Osteoblast (primary cell): ENCODE data around the gene ITGB4. TPM values are rescaled to one million over a fixed set of nuclear protein-coding genes. Genes with fewer than 3 reads are reported as not detected.

Experiments used
- DNase-seq: peaks from one replicate; pipeline ENCODE4 v3.0.0; 2011; ENCODE audit warnings: low spot score, mixed read lengths; ENCODE audit not compliant: insufficient read length; ENCODE audit errors: missing footprints
- H2AFZ ChIP-seq: 2 replicates; pipeline ENCODE4 v1.6.0; 2011; ENCODE audit warnings: mild to moderate bottlenecking, low read length
- H3K27ac ChIP-seq: 2 replicates; pipeline ENCODE4 v1.5.1; 2011; ENCODE audit warnings: mild to moderate bottlenecking, low read depth, low read length, moderate library complexity
- H3K27me3 ChIP-seq: 2 replicates; pipeline ENCODE4 v1.6.0; 2012; ENCODE audit warnings: mild to moderate bottlenecking, control low read depth, inconsistent platforms, low read length, moderate library complexity; ENCODE audit not compliant: insufficient read depth
- H3K36me3 ChIP-seq: 2 replicates; pipeline ENCODE4 v1.5.1; 2011; ENCODE audit warnings: mild to moderate bottlenecking, low read length, control low read depth, moderate library complexity; ENCODE audit not compliant: insufficient read depth
- H3K4me1 ChIP-seq: 2 replicates; pipeline ENCODE4 v1.5.1; 2011; ENCODE audit warnings: mild to moderate bottlenecking, low read length, control low read depth, moderate library complexity; ENCODE audit not compliant: insufficient read depth
- H3K4me2 ChIP-seq: 2 replicates; pipeline ENCODE4 v1.6.0; 2011; ENCODE audit warnings: mild to moderate bottlenecking, low read length; ENCODE audit not compliant: insufficient read depth
- H3K4me3 ChIP-seq: fragments of 200-600 bp; sonication (generic); 3 replicates; pipeline ENCODE4 v1.5.1; 2012; ENCODE audit warnings: mild to moderate bottlenecking, low read length, inconsistent platforms; ENCODE audit not compliant: insufficient read depth
- H3K79me2 ChIP-seq: 2 replicates; pipeline ENCODE4 v1.6.0; 2012; ENCODE audit warnings: mild to moderate bottlenecking, low read length, control low read depth, inconsistent platforms; ENCODE audit not compliant: insufficient read depth
- H3K9me3 ChIP-seq: 2 replicates; pipeline ENCODE4 v1.5.1; 2011; ENCODE audit warnings: low read depth, low read length, control low read depth
- H4K20me1 ChIP-seq: 2 replicates; pipeline ENCODE4 v1.6.0; 2012; ENCODE audit warnings: mild to moderate bottlenecking, low read length, control low read depth; ENCODE audit not compliant: insufficient read depth
- total RNA-seq: library from RNA; depleted of rRNA; stranded (reverse); fragments of >200 nt; gene quantifications from 2 replicates; pipeline ENCODE4 v1.2.3, GENCODE V29; 2012
- TF ChIP-seq, protein P1 (sequence below): IDR thresholded peaks from 2 replicates; pipeline ENCODE4 v1.5.1; 2011; ENCODE audit warnings: mild to moderate bottlenecking, low read depth, low read length, moderate library complexity; ENCODE audit errors: extremely low read depth

Gene ITGB4
- total RNA-seq, 1 donor = 0.36 TPM

- H3K27me3 ChIP-seq = peaks cover 20% of the 10 kb centered on the region
- H3K79me2 ChIP-seq = no peaks in the 10 kb centered on the region
- TF ChIP-seq, protein P1, sequence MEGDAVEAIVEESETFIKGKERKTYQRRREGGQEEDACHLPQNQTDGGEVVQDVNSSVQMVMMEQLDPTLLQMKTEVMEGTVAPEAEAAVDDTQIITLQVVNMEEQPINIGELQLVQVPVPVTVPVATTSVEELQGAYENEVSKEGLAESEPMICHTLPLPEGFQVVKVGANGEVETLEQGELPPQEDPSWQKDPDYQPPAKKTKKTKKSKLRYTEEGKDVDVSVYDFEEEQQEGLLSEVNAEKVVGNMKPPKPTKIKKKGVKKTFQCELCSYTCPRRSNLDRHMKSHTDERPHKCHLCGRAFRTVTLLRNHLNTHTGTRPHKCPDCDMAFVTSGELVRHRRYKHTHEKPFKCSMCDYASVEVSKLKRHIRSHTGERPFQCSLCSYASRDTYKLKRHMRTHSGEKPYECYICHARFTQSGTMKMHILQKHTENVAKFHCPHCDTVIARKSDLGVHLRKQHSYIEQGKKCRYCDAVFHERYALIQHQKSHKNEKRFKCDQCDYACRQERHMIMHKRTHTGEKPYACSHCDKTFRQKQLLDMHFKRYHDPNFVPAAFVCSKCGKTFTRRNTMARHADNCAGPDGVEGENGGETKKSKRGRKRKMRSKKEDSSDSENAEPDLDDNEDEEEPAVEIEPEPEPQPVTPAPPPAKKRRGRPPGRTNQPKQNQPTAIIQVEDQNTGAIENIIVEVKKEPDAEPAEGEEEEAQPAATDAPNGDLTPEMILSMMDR = no peak
- no peaks in the 10 kb centered on the region for H4K20me1 ChIP-seq
- no peaks in the 10 kb centered on the region for H3K4me1 ChIP-seq
- H3K36me3 ChIP-seq = no peaks in the 10 kb centered on the region
- H3K4me3 ChIP-seq = no peak overlapping the region
- peak; percentile 42 for DNase-seq
- H3K9me3 ChIP-seq = no peaks in the 10 kb centered on the region
- H3K27ac ChIP-seq = no peak overlapping the region
- H2AFZ ChIP-seq = no peak overlapping the region
- H3K4me2 ChIP-seq = no peak overlapping the region
Observed at GRCh38 chr17:75725504-75725903, 4.2 kb downstream of the ITGB4 start.

GRCh38 chr17:75727391-75727790 lies 6.1 kb downstream of the ITGB4 start:
- Histone ChIP-seq H3K4me1 (no peaks in the 10 kb centered on the region), H3K27ac (no peak overlapping the region), H3K9me3 (no peaks in the 10 kb centered on the region), H3K36me3 (no peaks in the 10 kb centered on the region), H3K79me2 (no peaks in the 10 kb centered on the region), H3K27me3 (peaks cover 4% of the 10 kb centered on the region), H3K4me3 (no peak overlapping the region), H2AFZ (no peak overlapping the region), H4K20me1 (no peaks in the 10 kb centered on the region), H3K4me2 (no peak overlapping the region)
- DNase-seq = peak; percentile 62
- TF ChIP-seq, protein P1 = no peak

GRCh38 chr17:75729351-75729750 lies 8.1 kb downstream of the ITGB4 start:
- H4K20me1 ChIP-seq = no peaks in the 10 kb centered on the region
- H3K36me3 ChIP-seq = no peaks in the 10 kb centered on the region
- H3K27ac ChIP-seq = no peak overlapping the region
- no peaks in the 10 kb centered on the region for H3K9me3 ChIP-seq
- H3K79me2 ChIP-seq = no peaks in the 10 kb centered on the region
- H2AFZ ChIP-seq = no peak overlapping the region
- TF ChIP-seq, protein P1 = no peak
- no peaks in the 10 kb centered on the region for H3K4me1 ChIP-seq
- H3K4me2 ChIP-seq = no peak overlapping the region
- no peak overlapping the region for H3K4me3 ChIP-seq
- peaks cover 4% of the 10 kb centered on the region for H3K27me3 ChIP-seq
- peak; percentile 87 for DNase-seq

DNA sequence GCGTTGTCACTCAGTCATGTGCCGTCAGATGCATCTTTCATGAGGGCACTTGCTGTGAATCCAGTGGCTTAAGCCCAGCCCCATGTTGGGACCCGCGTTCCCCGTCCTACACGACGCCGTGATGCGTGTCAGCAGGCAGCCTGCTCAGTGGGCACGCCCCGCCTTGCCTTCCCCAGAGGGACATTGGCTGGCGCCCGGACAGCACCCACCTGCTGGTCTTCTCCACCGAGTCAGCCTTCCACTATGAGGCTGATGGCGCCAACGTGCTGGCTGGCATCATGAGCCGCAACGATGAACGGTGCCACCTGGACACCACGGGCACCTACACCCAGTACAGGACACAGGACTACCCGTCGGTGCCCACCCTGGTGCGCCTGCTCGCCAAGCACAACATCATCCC lies 8.8 kb downstream of the ITGB4 start:
- no peak overlapping the region for H3K27ac ChIP-seq
- peaks cover 4% of the 10 kb centered on the region for H3K27me3 ChIP-seq
- no peaks in the 10 kb centered on the region for H3K4me1 ChIP-seq
- H3K9me3 ChIP-seq = no peaks in the 10 kb centered on the region
- H3K4me2 ChIP-seq = no peak overlapping the region
- H2AFZ ChIP-seq = no peak overlapping the region
- H4K20me1 ChIP-seq = no peaks in the 10 kb centered on the region
- no peaks in the 10 kb centered on the region for H3K36me3 ChIP-seq
- H3K4me3 ChIP-seq = no peak overlapping the region
- TF ChIP-seq, protein P1 = no peak
- DNase-seq = peak; percentile 50
- no peaks in the 10 kb centered on the region for H3K79me2 ChIP-seq
